ENCODE results near the gene ATP2B1. TPM values are rescaled to one million over a fixed set of nuclear protein-coding genes. Genes with fewer than 3 reads are reported as not detected.

The ATP2B1 gene
- total RNA-seq, 2 donors from 2014 or later = 45.5 to 57.3 TPM

GRCh38 chr12:89542236-89542635 lies 166.4 kb downstream of the ATP2B1 start:
- Mint-ChIP-seq H3K27me3 (no peaks in the 10 kb centered on the region), H3K36me3 (no peaks in the 10 kb centered on the region), H3K4me3 (no peak overlapping the region), H3K27ac (no peak overlapping the region), H3K9me3 (no peaks in the 10 kb centered on the region), H3K4me1 (ENCODE audit: low read depth in 2 of 2) (peaks cover 15 to 21% of the 10 kb centered on the region in 2 donors)
- no peak for DNase-seq (ENCODE audit: low spot score)
- ATAC-seq = no peak

GRCh38 chr12:89540586-89540985 lies 168.1 kb downstream of the ATP2B1 start:
- H3K4me3 Mint-ChIP-seq = no peak overlapping the region
- H3K27me3 Mint-ChIP-seq = no peaks in the 10 kb centered on the region
- no peaks in the 10 kb centered on the region for H3K36me3 Mint-ChIP-seq
- no peak for DNase-seq (ENCODE audit: low spot score)
- H3K4me1 Mint-ChIP-seq (ENCODE audit: low read depth in 2 of 2) = peaks cover 11 to 18% of the 10 kb centered on the region in 2 donors
- ATAC-seq = no peak
- no peak overlapping the region for H3K27ac Mint-ChIP-seq
- H3K9me3 Mint-ChIP-seq = no peaks in the 10 kb centered on the region

GRCh38 chr12:89539426-89540223 lies 169.0 kb downstream of the ATP2B1 start:
- DNase-seq (ENCODE audit: low spot score) (no peak), ATAC-seq (no peak)
- H3K4me3 Mint-ChIP-seq = no peak overlapping the region
- H3K36me3 Mint-ChIP-seq = no peaks in the 10 kb centered on the region
- peaks cover 5 to 10% of the 10 kb centered on the region in 2 donors for H3K4me1 Mint-ChIP-seq (ENCODE audit: low read depth in 2 of 2)
- no peaks in the 10 kb centered on the region for H3K9me3 Mint-ChIP-seq
- no peaks in the 10 kb centered on the region for H3K27me3 Mint-ChIP-seq
- no peak overlapping the region for H3K27ac Mint-ChIP-seq

- no peak overlapping the region for H3K4me3 Mint-ChIP-seq
- ATAC-seq (no peak), DNase-seq (ENCODE audit: low spot score) (no peak)
- H3K27me3 Mint-ChIP-seq = no peaks in the 10 kb centered on the region
- no peak overlapping the region for H3K27ac Mint-ChIP-seq
- no peaks in the 10 kb centered on the region for H3K36me3 Mint-ChIP-seq
- H3K4me1 Mint-ChIP-seq (ENCODE audit: low read depth in 2 of 2) = peaks cover 5 to 12% of the 10 kb centered on the region in 2 donors
- H3K9me3 Mint-ChIP-seq = no peaks in the 10 kb centered on the region
Observed at GRCh38 chr12:89538897-89539296, 169.7 kb downstream of the ATP2B1 start.

Other genes starting within 250 kb of the ATP2B1 start
- 10 to 100 TPM; 34.9 TPM for gene GALNT4, start 184.0 kb downstream of the ATP2B1 start, total RNA-seq
- 10 to 100 TPM; 61.3 to 76.3 TPM for gene POC1B, start 182.8 kb downstream of the ATP2B1 start, total RNA-seq